D341Med (cell line): ENCODE measurements around the gene NRG3.
A peak's percentile ranks its signal among the peaks of the same experiment; 100 is the strongest.
"Not testable (repeated sequence)": the region's sequence is repeated elsewhere in the genome, so short reads cannot be mapped to it uniquely, and the experiment has no call there.

Experiments used
- DNase-seq: peaks from one replicate; pipeline ENCODE4 v3.0.0; 2012; ENCODE audit warnings: low spot score

NRG3 gene

DNA sequence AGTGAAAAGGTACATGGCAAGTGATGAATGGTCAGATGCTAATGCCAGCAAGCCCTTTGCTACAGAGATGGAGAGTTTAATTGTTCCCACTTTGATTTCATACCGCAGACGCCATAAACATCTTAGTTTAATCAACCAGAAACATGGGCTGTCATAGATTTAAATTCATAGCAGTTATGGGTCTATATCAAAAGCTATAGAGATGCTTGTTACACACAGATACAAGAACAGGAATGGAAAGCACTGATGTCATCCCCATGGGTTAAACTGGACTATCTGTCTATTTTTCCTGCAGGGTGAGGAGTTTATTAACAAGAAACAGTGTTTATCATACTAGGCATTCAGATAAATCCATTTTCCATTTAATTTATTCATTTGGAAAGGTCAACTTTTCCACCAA, 409.2 kb downstream of the NRG3 start:
- DNase-seq = no peak

DNA sequence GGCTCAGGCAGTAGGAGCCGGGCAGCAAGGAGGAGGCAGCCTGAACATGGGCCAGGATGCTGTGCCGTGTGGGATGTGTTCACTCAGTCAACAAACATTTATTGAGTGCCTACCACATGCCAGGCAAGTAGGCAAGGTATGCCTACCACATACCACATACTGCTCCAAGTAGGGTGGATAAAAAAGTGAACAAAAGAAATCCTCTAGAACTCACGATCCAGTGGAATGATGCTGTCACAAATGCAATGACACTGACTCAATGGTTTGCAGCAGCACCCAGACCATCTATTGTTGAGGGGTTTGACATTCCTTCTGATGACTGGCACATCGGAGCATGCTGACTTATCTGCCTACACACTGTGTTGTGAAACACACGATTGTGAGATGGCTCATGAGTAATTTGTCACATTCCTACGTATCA, 413.5 kb downstream of the NRG3 start:
- DNase-seq = no peak

DNA sequence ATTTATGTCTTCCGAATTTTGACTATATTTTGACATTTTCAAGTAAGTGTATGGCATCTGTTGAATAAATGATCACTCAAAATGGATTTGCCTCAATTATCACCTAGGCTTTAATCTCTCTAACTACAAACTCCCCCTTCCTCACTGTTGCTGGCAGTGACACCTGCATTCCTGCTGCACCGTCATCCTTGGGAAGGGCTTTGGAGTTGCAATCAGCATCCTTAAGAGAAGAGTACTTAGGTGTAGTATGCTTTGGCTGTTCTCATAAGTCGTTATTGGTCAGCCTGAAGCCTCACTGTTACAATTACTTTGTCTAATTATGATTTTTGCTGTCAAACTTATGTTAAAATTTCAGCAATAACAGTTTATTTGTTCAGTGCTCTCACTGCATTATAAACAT, 415.0 kb downstream of the NRG3 start:
- DNase-seq = no peak

DNA sequence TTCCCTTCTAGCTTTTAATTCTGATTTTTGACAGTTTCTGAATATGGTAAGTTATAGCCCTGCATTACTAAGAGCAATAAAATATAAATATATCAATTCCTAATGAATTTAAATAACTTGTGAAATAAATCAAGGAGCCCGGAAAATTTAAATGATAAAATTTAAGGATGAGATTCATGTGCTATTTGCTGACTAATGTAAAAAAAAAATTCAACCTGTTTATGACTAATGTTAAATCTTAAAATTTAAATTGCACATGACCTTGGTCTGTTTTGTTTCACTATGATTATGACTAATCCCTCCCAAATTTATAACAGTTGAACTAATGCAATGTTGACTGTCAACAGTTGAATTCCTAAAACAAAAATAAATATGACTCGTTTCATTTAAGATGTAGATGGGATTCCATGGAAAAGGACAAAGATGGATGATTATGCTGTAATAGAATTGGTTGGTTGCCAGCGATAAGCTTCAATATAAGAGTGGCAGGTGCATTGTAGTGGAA, 419.9 kb downstream of the NRG3 start:
- DNase-seq = no peak

DNA sequence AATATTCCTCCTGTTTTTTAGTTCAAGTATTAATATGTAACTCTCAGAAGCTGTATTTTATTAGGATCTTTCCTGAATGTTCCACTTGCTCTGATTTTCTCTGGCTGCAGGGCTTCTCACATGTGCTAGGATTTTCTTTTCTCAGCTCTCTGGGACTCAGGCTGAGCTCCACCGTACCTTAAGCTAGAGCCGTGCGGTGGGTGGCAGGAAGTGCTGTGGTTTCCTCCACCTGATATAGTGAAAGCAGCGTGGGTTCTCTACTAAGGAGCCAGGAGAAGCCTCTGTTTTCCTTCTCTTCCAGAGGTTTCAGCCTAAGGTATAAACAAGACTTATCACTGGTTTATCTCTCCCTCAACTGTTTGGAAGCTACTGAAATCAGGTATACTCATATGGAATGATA, 433.6 kb downstream of the NRG3 start:
- no peak for DNase-seq

DNA sequence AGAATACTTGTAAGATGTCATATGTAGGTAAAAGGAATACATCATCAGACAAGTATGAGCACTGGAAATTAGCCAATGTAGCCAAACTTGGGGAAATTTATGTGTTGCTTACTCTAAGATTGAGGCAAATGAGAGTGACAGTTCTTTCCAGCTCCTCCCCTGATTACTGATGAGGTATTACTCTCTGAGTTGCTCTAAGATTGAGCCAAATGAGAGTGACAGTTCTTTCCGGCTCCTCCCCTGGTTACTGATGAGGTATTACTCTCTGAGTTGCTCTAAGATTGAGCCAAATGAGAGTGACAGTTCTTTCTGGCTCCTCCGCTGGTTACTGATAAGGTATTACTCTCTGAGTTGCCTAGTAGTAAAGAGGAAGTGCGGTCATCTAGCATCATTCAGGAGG, 435.8 kb downstream of the NRG3 start:
- DNase-seq = no peak

DNA sequence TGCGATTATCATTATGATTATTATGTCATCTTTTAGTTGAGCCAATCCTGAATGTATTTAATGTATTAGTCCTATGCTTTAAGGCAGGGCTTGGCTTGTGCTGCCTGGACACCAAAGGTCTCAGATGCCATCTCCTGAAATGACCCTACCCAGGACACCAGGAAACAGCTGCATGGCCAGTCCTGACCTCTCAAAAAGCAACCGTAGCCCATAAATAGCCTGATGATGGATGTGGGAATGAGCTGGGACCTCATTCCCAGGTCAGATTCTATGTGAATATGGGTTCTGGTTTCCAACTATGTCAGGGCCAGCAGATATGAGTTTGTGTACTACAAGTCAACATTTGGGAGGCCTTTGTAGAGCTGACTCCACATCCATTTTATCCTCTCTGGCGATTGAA, 438.4 kb downstream of the NRG3 start:
- no peak for DNase-seq

DNA sequence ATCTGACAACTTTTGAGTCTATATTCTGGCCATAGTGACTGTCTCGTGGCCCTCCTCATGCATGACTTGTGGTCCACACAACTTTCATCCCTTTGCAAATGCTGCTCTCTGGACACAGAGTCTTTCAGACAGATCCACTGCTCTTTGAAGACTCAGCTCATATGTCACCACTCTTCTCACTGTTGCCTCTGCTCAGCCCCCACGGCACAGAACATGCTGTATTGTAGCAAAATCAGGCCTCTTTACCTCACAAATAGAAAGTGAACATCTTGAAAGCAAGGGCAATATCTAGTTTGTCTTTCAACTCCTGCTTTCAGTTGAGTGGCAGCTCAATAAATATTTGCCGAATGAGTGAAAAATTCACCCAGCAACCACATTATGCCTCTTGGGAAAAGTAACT, 443.5 kb downstream of the NRG3 start:
- no peak for DNase-seq

DNA sequence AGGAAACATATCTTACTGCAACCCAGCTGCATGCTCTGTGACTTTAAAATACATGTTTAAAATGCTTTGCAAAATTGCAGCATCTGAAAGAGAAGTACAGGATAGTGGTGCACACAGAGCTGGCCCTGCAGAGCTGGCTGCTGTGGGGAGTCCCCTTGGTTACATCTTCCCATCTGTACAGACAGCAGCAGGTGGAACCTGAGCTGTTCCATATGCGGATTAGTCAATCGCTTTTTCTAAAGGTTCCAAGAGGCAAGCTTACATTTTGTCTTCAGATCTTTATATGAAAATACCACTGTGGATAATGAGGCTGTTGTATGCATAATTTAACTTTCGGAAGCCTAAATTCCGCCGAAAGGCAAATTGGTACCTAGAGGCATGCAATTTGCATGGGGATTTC, 444.1 kb downstream of the NRG3 start:
- no peak for DNase-seq

DNA sequence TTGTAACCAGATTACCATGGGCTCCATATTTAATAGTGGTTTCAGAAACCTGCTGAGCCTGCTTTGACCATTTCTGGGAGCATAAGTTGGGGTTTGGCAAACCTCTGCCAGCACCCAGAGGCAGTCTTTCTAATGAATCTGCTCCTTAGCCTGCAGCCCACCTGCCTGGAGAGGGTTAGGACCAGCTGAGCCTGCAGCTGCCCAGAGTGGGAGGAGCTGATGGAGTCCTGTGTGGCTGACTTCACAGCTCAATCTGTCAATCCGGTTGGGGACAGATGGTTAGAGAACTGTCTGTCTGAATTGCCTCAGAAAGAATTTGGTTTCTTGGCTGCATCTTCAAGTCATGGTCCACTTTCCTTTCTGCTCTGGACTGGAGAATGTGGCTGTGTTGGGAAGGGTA, 444.6 kb downstream of the NRG3 start:
- peak; percentile 6 for DNase-seq

DNA sequence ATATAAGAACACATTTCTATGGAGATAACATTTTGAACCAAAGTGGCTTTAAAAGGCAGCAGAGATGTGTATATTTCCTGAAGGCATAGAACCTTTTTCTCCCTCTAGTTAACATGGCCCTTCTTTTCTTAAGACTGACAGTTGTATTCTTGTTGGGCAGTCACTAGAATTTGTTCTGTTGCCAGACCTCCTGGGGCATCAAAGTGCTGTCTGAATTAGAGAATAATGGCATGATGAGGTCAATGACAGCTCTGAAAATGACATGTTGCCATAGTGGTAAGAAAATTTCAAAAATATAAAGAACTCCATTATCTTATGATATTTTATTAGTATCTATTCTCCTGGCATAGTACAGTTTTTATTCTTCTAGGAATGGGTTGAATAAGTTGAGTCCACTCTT, 446.7 kb downstream of the NRG3 start:
- no peak for DNase-seq

DNA sequence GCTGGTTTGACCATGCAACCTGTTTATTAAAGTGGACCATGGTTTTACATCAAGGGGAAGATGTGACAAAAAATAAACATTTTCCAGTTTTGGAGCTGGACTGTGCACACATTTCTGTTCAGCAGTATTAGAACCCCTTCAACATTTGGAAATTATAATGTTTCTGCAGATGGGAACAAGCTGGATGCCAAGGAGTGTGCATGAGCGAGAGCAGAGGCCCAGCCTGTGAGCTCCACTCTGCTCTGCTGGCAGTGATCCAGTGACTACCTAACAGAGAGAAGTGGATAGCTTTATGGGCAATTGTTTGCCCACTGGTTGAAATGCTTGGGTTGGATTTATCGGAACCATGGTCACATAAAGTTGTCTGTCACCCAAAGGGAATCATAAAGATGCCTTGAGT, 456.7 kb downstream of the NRG3 start:
- no peak for DNase-seq

DNA sequence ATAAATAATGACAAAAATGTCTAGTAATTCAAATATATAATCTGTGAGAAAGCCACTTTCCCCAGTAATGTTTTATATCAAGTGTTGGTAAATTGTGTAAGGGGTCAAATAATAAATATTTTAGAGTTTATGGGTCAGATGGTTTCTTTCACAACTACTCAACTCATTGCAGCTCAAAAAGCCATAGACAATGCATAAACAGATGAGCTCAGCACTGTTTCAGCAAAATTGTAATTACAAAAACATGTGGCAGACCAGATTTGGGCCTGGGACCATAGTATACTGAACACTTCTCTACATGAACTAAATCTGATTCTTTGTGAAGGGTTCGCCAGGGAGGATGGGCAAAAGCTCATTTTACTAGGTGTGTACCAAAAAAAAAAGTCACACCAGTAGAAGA, 460.8 kb downstream of the NRG3 start:
- DNase-seq = no peak

DNA sequence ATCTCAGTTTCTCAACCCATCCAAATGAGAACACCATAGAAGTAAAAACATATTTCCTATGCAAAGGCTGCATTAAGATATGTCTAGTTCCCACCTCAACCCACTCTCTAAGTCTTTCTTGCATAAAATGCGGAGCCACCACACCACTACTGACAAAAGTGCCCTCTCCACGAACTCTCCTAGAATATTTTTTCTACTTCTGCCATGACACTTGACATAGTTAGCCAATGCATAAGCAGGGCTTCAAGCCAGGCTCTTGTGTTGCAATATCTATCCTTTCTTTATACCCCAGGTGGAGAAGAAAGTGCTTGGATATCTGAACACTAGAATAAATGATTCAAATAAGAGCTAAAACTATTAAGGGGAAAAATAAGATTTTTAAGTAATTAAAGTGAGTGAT, 465.2 kb downstream of the NRG3 start:
- no peak for DNase-seq

DNA sequence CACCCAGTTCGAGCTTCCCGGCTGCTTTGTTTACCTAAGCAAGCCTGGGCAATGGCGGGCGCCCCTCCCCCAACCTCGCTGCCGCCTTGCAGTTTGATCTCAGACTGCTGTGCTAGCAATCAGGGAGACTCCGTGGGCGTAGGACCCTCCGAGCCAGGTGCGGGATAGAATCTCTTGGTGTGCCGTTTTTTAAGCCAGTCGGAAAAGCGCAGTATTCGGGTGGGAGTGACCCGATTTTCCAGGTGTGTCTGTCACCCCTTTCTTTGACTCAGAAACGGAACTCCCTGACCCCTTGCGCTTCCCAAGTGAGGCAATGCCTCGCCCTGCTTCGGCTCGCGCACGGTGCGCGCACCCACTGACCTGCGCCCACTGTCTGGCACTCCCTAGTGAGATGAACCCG, 474.6 kb downstream of the NRG3 start:
- not testable (repeated sequence) for DNase-seq

DNA sequence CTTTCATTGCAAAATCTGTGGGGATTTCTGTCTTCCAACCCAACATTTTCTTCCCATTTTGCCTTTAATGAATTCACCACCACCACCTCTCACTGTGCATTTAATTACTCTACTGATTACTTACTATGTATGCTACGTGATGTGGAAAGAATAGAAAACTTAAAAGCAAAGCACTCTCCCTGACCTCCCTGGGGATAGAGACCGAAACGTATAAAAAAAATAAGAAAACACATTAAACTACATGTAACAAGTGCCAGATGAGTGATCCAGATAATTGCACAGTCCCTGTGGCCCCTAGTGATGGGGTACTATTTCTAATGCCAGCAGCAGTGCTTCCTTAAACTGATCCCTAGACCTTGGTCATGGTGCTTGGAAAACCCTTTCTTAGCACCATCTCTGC, 478.4 kb downstream of the NRG3 start:
- DNase-seq = no peak

DNA sequence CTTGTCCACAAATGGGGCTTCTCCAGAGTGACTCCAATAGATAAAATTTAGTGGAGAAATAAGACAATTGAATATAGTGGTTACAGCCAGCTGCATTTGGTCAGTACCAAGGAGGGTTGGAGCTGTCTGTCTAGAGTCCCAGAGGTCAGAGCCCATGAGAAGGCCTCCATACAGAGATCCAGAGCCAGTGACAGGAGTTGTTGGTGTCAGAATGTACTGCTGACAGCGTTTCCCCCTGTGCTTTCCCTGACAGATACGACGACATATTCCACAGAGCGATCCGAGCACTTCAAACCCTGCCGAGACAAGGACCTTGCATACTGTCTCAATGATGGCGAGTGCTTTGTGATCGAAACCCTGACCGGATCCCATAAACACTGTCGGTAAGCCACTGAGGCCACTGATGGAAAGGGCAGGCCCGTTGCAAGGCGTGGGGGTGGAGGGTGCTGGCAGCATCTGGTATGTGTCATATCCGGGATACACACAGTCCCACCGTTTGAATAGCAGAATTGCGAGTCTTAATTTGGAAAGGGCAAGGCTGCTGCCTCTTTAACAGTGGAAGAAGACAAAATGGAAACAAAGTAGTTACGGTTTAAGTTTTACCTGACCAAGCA, 483.6 kb downstream of the NRG3 start:
- DNase-seq = no peak

DNA sequence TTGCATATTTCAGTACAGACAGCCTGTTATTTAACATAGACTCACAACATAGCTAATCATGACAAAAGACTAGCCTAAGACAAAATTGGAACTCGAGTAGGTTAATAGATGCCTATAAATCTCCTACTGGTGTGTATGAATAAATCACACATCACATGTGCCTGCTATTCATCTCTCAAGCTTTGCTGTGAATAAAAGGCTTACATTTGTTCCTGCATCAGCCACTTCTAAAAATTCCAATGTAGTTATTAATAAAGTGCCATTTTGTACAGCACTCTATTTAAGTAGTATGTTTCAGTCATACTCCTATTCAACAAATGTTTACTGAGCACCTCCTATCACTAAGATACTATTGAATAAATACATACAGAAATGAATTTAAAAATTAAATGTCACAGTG, 486.3 kb downstream of the NRG3 start:
- no peak for DNase-seq

DNA sequence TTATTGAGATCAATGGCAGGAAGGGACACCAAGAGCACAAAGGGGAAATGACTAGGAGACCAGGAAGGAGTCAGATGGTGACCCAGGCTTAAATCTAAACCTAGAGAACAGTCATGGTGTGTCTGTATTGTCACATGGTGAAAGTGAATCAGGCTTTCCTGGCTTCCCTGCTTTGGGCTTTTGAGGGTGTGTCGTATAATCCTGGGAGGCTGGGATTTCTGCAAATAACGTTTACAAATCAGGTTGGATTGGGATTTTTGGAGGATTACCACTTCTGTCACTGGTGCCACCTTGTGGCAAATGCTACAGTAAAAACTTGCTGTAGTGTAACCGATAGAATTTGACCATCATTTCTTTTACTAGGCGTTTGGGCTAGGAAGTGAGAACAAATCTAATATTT, 502.6 kb downstream of the NRG3 start:
- DNase-seq = no peak

DNA sequence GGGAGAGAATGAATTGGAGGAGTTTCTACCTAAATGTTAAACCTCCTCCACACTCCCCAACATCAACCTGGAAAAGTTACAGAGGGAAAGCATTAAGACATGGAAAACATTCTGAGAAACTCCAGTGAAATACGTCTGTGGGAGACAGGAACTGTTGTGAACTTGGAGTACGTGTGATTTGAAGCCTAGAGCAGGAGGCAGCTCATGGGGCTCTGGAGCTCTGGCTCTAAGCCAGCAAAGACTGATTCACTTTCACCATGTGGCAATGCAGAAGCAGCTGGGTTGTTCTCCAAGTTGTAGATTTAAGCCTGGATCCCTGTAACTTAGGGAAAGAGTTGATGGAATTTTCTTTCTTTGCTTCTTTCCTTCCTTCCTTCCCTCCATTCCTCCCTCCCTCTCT, 503.2 kb downstream of the NRG3 start:
- no peak for DNase-seq

DNA sequence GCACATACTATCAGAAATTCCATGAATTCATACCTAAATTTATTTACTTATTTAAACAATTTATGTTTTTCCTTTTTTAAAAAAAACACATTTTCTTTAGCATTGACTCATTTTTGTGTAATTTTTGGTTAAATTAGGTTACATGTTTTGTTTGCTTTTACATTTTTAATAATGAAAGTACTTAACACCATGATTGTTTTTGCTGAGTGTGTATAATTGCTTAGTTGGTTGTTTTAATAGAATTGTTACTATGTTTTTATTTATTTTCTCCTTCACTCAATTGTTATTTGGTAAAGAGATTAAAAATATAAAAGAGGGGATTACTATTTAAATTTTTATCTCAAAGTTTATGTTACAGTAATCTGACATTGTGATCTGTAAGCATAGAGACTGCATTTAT, 508.4 kb downstream of the NRG3 start:
- DNase-seq = no peak

DNA sequence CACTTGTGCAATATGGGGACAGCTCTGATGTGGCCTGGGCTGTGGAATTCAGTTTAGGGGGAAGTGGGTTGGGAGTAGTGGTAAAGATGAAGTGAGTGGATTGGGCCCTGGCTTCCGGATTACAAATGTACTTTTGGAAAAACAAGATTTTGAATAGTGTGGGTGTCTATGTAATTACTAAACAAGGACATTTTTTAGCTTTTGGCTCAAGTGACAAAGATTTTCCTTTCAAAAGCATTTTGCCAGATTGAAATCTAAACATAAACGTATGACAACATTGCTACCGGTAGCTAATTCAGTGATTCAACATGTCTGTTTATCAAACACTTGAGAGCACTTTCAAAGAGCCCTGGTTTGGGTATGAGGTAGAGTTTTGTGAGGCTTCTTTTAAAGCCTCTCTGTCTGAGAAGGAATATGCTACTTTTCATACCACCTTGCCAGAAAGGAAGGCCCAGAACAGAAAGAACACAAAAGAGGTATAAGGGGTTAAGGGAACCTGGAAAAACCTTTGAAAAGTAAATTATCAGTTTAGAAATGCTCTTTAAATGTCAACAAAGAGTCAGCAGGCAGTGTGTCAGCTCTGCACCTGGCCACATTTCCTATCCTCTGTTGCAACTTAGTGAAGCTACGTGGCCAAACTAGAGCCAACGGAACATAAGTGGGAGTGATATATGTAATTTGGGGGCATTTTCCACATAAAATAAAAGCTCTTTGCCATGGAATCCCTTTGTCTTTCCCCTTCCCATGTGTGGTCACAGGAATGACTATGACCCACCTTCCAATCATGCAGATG, 516.1 kb downstream of the NRG3 start:
- no peak for DNase-seq

DNA sequence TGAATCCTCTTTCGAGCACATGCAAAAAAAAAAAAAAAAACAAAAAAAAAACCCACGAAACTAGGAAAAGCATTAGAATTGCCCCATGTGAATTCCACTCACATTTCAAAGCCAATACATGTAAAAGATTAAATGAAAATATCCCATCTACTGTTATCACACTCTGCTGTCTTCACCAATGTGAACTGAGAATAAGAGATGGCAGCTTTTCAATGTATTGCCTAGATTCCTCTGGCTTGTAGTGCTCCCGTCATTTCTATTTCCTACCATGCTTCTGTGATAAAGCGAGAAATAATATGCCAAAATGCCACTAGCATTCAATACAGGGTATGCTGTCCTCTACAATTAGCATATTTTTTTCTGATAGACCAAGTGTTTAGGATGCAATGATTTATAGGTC, 517.0 kb downstream of the NRG3 start:
- no peak for DNase-seq

DNA sequence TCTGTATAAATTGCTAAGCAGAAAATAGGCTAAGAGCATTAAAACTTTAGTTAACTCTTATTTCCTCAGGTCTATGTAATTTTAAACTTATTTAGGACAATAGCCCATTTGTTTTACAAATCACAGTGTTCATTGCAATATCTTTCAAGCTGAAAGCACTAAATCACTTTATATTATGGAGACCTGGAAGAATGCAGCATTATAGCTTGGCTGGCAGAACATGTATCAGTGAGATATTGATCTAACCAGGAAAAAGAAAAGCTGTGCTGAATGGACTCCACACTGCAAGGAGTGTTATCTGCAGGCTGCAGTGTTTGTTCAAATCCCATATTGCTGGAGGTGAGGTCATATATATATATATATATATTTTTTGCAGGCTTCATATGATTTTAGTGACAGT, 517.5 kb downstream of the NRG3 start:
- no peak for DNase-seq
